IPS DF 4.7 (cell line): ENCODE data around the gene GRHL3.
"Not testable (repeated sequence)": the region's sequence is repeated elsewhere in the genome, so short reads cannot be mapped to it uniquely, and the experiment has no call there.

Source experiments
- DNase-seq: peaks from one replicate; pipeline ENCODE4 v3.0.0-alpha.2; 2013; ENCODE audit warnings: low spot score; ENCODE audit errors: extremely low read depth

GRHL3 gene

GRCh38 chr1:24319312-24319863 lies at the start of gene GRHL3:
Gene GRHL3 (plus strand): TSS chr1:24319357. CDS start chr1:24319552, 195 bp downstream.
- DNase-seq = peak; percentile 64

- not testable (repeated sequence) for DNase-seq
Observed at GRCh38 chr1:24274203-24275103, 44.7 kb upstream of the GRHL3 start.

DNA sequence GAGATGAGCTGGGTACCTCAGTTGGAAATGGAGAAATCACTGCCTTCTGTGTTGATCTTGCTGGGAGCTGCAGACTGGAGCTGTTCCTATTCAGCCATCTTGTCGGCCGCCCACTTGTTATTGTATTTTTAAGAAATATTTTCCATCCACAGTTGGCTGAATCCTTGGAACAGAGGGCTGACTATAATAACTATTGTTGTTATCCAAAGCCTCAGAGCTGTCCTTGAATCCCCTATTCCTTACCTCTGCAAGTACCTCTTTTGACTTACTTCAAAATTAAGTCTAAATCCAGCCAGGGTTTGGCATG lies 44.1 kb upstream of the GRHL3 start:
- DNase-seq = no peak

GRCh38 chr1:24275510-24275909 lies 43.6 kb upstream of the GRHL3 start:
- DNase-seq = no peak

GRCh38 chr1:24276791-24277190 lies 42.4 kb upstream of the GRHL3 start:
- DNase-seq = no peak

DNA sequence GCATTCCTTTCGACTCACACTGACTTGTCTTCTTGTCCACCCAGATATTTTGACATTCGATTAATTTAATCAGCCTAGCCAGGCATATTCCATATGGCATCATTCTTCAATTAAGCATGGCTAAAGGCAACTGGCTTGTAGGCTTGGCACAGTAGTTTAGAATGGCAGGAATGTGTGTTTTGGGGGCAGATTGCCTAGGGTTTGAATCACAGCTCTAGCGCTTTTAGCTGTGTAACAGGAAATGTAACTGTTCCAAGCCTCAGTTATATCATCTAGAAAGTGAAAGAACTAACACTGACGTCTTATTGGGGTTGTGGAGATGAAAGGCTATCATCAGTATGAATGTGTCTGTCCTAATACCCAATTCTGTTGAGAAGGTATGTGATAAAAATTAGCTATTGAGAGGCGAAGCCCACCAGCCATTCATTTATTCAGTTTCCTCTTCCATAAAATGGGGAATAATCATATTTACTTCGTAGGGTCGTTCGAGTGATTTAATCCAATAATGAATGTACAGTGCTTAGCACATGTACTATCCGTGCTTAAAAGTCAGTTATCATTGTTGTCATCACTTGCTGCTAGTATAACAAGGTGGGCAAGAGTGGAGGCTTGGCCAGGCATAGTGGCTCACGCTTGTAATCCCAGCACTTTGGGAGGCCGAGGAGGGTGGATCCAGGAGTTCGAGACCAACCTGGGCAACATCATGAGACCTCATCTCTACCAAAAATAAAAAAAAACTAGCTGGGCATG lies 41.6 kb upstream of the GRHL3 start:
- DNase-seq = no peak

DNA sequence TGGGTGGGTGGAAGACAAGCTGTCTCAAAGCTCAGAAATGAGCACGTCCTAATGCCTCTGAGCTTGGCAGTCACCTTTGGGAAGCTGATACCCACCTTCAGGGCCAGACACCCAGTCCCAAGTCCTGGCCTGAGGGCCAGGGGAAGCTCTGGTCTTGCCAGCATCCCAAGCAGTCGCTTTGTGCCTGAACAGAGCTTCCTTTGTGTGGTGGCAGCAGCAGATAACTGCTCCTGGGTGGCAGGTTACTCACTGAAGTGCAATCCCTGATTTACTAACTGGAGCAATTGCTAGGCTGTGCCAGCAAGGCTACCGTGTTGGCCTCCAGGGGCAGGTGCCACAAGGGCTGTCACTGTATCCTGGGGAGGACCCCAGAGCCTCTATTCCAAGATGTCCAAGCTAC lies 40.4 kb upstream of the GRHL3 start:
- no peak for DNase-seq

GRCh38 chr1:24279590-24280232 lies 39.4 kb upstream of the GRHL3 start:
- no peak for DNase-seq

- no peak for DNase-seq
Observed at GRCh38 chr1:24281591-24281990, 37.6 kb upstream of the GRHL3 start.

- no peak for DNase-seq
Observed at GRCh38 chr1:24282491-24282890, 36.7 kb upstream of the GRHL3 start.

- DNase-seq = no peak
Observed at GRCh38 chr1:24283326-24284155, 35.6 kb upstream of the GRHL3 start.

DNA sequence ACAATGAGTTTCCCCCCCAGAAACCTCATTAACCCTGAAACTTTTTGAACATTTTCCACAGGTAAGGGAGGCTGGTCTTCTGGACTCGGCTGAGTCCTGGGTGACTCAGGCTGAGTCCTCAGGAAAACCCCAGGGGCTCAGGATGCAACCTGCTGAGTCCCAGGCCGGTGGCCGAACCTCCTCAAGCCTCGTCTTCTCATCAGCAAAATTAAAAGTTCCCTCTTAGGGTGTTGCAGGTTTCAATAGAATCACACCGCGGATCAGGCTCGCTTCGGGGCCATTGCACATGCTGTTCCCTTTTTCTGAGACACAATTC lies 35.0 kb upstream of the GRHL3 start:
- no peak for DNase-seq

DNA sequence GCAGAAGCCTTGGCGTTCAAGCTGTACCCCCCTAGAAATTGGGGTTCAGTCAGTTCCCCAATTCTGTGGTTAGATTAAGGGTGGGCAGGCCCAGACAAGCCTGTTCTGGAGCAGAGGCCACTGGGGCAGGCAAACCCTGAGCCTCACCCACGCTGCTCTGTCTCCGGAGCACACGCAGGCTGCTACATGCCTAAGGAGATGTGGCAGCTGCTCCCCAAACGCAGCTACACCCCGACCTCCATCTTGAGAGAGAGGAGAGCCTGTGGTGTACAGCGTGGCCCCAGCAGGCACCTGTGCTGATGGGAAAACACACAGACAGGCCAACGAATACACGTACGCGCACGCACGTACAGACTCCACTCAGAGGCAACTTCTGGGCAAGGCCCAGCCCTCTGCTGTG lies 33.9 kb upstream of the GRHL3 start:
- no peak for DNase-seq

DNA sequence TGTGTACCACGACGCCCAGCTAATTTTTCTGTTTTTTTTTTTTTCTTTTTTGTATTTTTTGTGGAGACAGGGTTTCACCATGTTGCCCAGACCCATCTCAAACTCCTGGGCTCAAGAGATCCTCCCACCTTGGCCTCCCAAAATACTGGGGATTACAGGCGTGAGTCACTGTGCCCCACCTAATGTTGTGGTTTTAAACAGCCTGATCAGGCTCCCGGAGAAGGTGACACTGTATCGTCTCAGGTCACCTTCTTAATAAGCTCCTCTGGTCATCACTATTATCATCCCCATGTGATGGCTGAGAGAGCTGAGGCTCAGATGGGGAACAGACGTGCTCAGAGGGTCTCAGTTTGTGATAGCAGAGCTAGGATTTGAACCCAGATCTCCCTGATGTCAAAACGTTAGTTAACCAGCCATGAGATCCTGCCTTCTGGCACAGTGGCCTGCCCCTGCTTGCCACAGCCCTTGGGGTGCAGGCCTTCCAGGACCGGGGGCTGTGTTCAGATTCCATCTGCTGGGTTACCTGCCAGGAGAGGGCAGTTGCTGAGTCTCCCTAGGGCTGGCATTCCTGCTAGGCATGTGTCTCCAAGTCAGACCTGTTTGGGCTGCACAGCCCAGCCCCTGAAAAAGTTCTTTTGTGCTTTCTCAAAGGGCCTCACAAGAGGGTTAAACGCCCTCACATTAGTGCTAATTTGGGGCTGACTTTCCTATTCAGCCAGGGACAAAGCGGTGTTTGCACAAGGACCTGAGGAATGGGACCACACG lies 32.7 kb upstream of the GRHL3 start:
- DNase-seq = peak; percentile 76

DNA sequence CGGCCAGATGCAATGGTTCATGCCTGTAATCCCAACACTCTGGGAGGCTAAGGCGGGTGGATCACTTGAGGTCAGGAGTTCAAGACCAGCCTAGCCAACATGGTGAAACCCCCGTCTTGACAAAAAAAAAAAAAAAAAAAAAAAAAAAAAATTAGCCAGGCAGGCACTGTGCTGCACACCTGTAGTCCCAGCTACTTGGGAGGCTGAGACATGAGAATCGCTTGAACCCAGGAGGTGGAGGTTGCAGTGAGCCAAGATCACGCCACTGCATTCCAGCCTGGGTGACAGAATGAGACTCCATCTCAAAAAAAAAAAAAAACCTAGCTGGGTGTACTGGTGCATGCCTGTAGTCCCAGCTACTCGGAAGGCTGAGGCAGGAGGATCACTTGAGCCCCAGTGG lies 31.4 kb upstream of the GRHL3 start:
- DNase-seq = not testable (repeated sequence)

- no peak for DNase-seq
Observed at GRCh38 chr1:24288479-24288878, 30.7 kb upstream of the GRHL3 start.

DNA sequence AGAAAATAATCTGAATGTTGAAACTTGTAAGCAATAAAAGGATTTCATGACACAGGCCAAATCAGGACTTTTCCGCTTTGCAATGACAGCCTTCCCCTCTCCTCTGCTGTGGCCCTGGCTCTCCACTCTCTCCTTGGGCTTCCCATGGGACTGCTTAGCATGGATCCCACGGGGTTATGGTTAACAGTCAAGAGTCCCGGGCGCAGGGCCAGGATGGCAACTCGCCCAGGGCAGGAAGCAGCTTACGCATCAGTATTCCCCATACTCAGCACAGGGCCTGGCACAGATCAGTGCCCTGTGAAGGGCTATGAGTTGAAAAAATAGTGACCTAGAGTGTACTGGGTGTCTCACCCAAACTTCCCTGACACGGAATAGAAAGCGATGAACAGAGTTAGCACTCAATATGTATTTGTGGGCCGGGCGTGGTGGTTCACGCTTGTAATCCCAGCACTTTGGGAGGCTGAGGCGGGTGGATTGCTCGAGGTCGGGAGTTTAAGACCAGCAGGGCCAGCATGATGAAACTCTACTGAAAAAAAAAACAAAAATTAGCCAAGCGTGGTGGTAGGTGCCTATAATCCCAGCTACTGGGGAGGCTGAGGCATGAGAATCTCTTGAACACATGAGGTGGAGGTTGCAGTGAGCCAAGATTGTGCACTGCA lies 29.1 kb upstream of the GRHL3 start:
- DNase-seq = no peak

GRCh38 chr1:24290933-24291487 lies 28.1 kb upstream of the GRHL3 start:
- DNase-seq = no peak

DNA sequence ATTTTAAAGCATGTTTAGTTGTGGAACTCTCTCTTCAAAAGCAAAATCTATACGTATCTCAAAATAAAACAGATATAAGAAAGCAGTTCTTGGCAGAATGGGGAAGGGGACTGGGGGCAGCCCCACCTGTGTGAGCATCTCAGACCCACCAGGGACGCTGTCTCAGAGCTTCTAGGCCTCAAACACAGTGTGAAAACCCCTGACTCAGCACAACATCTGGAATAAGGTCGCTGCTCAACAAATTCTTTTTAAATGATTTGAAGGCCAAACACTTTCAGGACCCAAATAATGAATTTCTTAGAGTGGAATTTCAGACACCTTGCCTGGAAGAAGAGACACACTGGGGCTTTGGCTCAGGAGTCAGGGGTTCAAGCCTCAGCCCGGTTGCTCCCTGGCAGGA lies 27.1 kb upstream of the GRHL3 start:
- DNase-seq = no peak

GRCh38 chr1:24292887-24293286 lies 26.3 kb upstream of the GRHL3 start:
- no peak for DNase-seq
